RWPE1 (cell line): ENCODE measurements around the gene QKI.

Experiments
- CTCF ChIA-PET: fragments of 350-600 bp; sonication (Branson Sonifier 250); formaldehyde crosslinking; extraction: SDS; loops from one replicate; lab custom pipeline; 2021; lab: Yijun Ruan, JAX
- POLR2A ChIA-PET: fragments of 400-600 bp; formaldehyde crosslinking; extraction: SDS; loops from one replicate; lab custom pipeline; 2020; ENCODE audit warnings: antibody characterized with exemption; ENCODE audit not compliant: low non-redundant PET; lab: Yijun Ruan, JAX
- DNase-seq: peaks from one replicate; pipeline ENCODE4 v3.0.0; 2012; ENCODE audit warnings: low spot score
- H3K27ac ChIP-seq: fragments of 450-650 bp; 2 replicates; pipeline ENCODE4 v1.5.1; 2017
- CTCF ChIP-seq: fragments of 450-650 bp; conservative IDR thresholded peaks from 2 replicates; pipeline ENCODE4 v1.5.1; 2017; ENCODE audit warnings: low read depth, mild to moderate bottlenecking

Gene QKI

GRCh38 chr6:163501439-163501838, 86.9 kb downstream of the QKI start:
- ChIA-PET CTCF (interaction anchor here (0.6 kb wide), 2 partner anchors 428 to 952 kb away, joined by 3 read pairs; no protein-coding TSS in a partner anchor), POLR2A (no interaction called here)
- DNase-seq: no peak
- H3K27ac ChIP-seq: no peak overlapping the region
- no peak for TF ChIP-seq CTCF

GRCh38 chr6:163504984-163505640, 90.6 kb downstream of the QKI start:
- H3K27ac ChIP-seq: no peak overlapping the region
- ChIA-PET POLR2A (no interaction called here), CTCF (interaction anchor here (0.6 kb wide), 1 partner anchor 12 kb away, joined by 4 read pairs; no protein-coding TSS in a partner anchor)
- DNase-seq: no peak
- TF ChIP-seq CTCF: no peak

- POLR2A ChIA-PET: no interaction called here
- TF ChIP-seq CTCF: no peak
- CTCF ChIA-PET: interaction anchor here (0.7 kb wide), 1 partner anchor 119 kb away, joined by 3 read pairs; no protein-coding TSS in a partner anchor
- DNase-seq: no peak
- no peak overlapping the region for H3K27ac ChIP-seq
These were observed 93.4 kb downstream of the QKI start for GRCh38 chr6:163507965-163508364.

- ChIA-PET POLR2A (no interaction called here), CTCF (interaction anchor here (0.7 kb wide), 1 partner anchor 88 kb away, joined by 3 read pairs; no protein-coding TSS in a partner anchor)
- no peak for TF ChIP-seq CTCF
- DNase-seq: no peak
- H3K27ac ChIP-seq: no peak overlapping the region
These were observed 98.5 kb downstream of the QKI start for GRCh38 chr6:163513003-163513402.

GRCh38 chr6:163513570-163514166, 99.2 kb downstream of the QKI start:
- POLR2A ChIA-PET: no interaction called here
- CTCF ChIA-PET: no interaction called here
- DNase-seq: no peak
- TF ChIP-seq CTCF: no peak
- H3K27ac ChIP-seq: no peak overlapping the region

GRCh38 chr6:163516908-163517307, 102.4 kb downstream of the QKI start:
- POLR2A ChIA-PET: no interaction called here
- DNase-seq: no peak
- H3K27ac ChIP-seq: no peak overlapping the region
- no peak for TF ChIP-seq CTCF
- CTCF ChIA-PET: interaction anchor here (1.2 kb wide), 1 partner anchor 9 kb away, joined by 4 read pairs; no protein-coding TSS in a partner anchor
